Limb (tissue), 2 donors: Measurements from ENCODE around the gene PCDHB1.
"Not testable (repeated sequence)": the region's sequence is repeated elsewhere in the genome, so short reads cannot be mapped to it uniquely, and the experiment has no call there.

ENCODE experiments used
- DNase-seq, 2 donors: peaks; one replicate each; pipeline ENCODE4 v3.0.0-alpha.2; 2016; ENCODE audit errors: extremely low spot score in 2 of 2

The PCDHB1 gene

GRCh38 chr5:141077826-141078225 lies 26.7 kb downstream of the PCDHB1 start:
- DNase-seq: no peak

- no peak for DNase-seq
These were observed 31.1 kb downstream of the PCDHB1 start for GRCh38 chr5:141082228-141082627.

- DNase-seq: peak; percentile 8 to 26
These were observed 33.4 kb downstream of the PCDHB1 start for GRCh38 chr5:141084487-141084989.

- DNase-seq: no peak
These were observed 43.5 kb downstream of the PCDHB1 start, which contains the start of gene PCDHB2 for GRCh38 chr5:141094481-141095262. TSS of gene PCDHB2 (plus strand) at chr5:141094615. CDS start at chr5:141094791, 176 bp downstream.

- DNase-seq: no peak
These were observed 44.1 kb downstream of the PCDHB1 start for GRCh38 chr5:141095263-141095641.

GRCh38 chr5:141096181-141096580 lies 45.0 kb downstream of the PCDHB1 start:
- DNase-seq: not testable (repeated sequence)

- DNase-seq: not testable (repeated sequence)
These were observed 45.4 kb downstream of the PCDHB1 start for GRCh38 chr5:141096586-141096985.

GRCh38 chr5:141100243-141100805 lies 49.1 kb downstream of the PCDHB1 start, which contains the start of gene PCDHB3:
TSS of gene PCDHB3 (plus strand) at chr5:141100473. CDS start at chr5:141100650, 177 bp downstream.
- DNase-seq: peak in 1 of 2 donors; percentile 44

GRCh38 chr5:141101059-141101458 lies 49.9 kb downstream of the PCDHB1 start:
- no peak for DNase-seq

- DNase-seq: not testable (repeated sequence)
These were observed 50.9 kb downstream of the PCDHB1 start for GRCh38 chr5:141102070-141102469.

GRCh38 chr5:141102471-141102870 lies 51.3 kb downstream of the PCDHB1 start:
- not testable (repeated sequence) for DNase-seq

- DNase-seq: no peak
These were observed 54.2 kb downstream of the PCDHB1 start for GRCh38 chr5:141105350-141105749.
